HepG2 (cell line): ENCODE data around the gene ACTR1A. TPM values are rescaled to one million over a fixed set of nuclear protein-coding genes. Genes with fewer than 3 reads are reported as not detected.

Experiments used
- HDAC2 ChIP-seq: sonication (generic); formaldehyde crosslinking; IDR thresholded peaks from 2 replicates; pipeline ENCODE4 v1.4.0; 2020; ENCODE audit warnings: missing genetic modification reagents
- IRF9 ChIP-seq: sonication (generic); formaldehyde crosslinking; IDR thresholded peaks from 2 replicates; pipeline ENCODE4 v1.8.0; 2022; ENCODE audit warnings: missing genetic modification reagents, mild to moderate bottlenecking, borderline replicate concordance
- JARID2 ChIP-seq: sonication (generic); formaldehyde crosslinking; IDR thresholded peaks from 2 replicates; pipeline ENCODE4 v1.8.1; 2023; ENCODE audit warnings: missing genetic modification reagents, inconsistent platforms; ENCODE audit not compliant: insufficient replicate concordance
- KAT8 ChIP-seq: IDR thresholded peaks from 2 replicates; pipeline ENCODE4 v1.6.1; 2016; ENCODE audit warnings: missing genetic modification reagents, missing compliant biosample characterization
- KDM4B ChIP-seq: sonication (generic); formaldehyde crosslinking; IDR thresholded peaks from 2 replicates; pipeline ENCODE4 v1.4.0; 2020; ENCODE audit warnings: missing genetic modification reagents
- NFYB ChIP-seq: sonication (generic); formaldehyde crosslinking; IDR thresholded peaks from 2 replicates; pipeline ENCODE4 v1.4.0; 2020; ENCODE audit warnings: missing genetic modification reagents
- NFYC ChIP-seq: IDR thresholded peaks from 2 replicates; pipeline ENCODE4 v1.6.1; 2016; ENCODE audit warnings: missing genetic modification reagents, missing compliant biosample characterization
- ZBTB14 ChIP-seq: sonication (generic); formaldehyde crosslinking; IDR thresholded peaks from 2 replicates; pipeline ENCODE4 v1.4.0; 2020; ENCODE audit warnings: missing genetic modification reagents
- ZNF101 ChIP-seq: sonication (generic); formaldehyde crosslinking; IDR thresholded peaks from 2 replicates; pipeline ENCODE4 v1.4.0; 2020; ENCODE audit warnings: mild to moderate bottlenecking, low read depth, missing genetic modification reagents, borderline replicate concordance
- ZNF329 ChIP-seq: sonication (generic); formaldehyde crosslinking; IDR thresholded peaks from 2 replicates; pipeline ENCODE4 v1.9.0; 2021; ENCODE audit warnings: low read depth, mild to moderate bottlenecking, missing genetic modification reagents
- ZNF788 ChIP-seq: sonication (generic); formaldehyde crosslinking; IDR thresholded peaks from 2 replicates; pipeline ENCODE4 v1.5.0; 2020; ENCODE audit warnings: mild to moderate bottlenecking, missing genetic modification reagents, borderline replicate concordance
- polyA plus RNA-seq, 8 experiments: library from polyadenylated mRNA; depleted of rRNA in 3 of 8; stranded (reverse) in 7 of 8; unstranded in 1 of 8; fragments of >200 nt; fragmentation: Illumina TruSeq in 4 of 8; extraction: Trizol in 4 of 8; gene quantifications; 2 replicates each; pipeline versions ENCODE4 v1.2.1 to v1.2.3, GENCODE V29; 2011 to 2016; ENCODE audit warnings: low read depth in 4 of 8, missing spikeins in 1 of 8, mixed read lengths in 1 of 8; ENCODE audit not compliant: insufficient read depth in 1 of 8
- total RNA-seq, 5 experiments: library from RNA; depleted of rRNA; stranded (reverse); fragments of >200 nt; fragmentation: Illumina TruSeq; extraction: Trizol; gene quantifications; 2 replicates each; pipeline ENCODE4 v1.2.3, GENCODE V29; 2016; ENCODE audit warnings: low read depth in 1 of 5
- TF ChIP-seq, protein P1 (sequence below): IDR thresholded peaks from 2 replicates; pipeline ENCODE4 v1.6.1; 2016; ENCODE audit warnings: mild to moderate bottlenecking
- TF ChIP-seq, protein P2 (sequence below): sonication (generic); formaldehyde crosslinking; IDR thresholded peaks from 2 replicates; pipeline ENCODE4 v1.9.0; 2021; ENCODE audit warnings: missing genetic modification reagents, borderline replicate concordance
- TF ChIP-seq, protein P3 (sequence below): sonication (generic); formaldehyde crosslinking; IDR thresholded peaks from 2 replicates; pipeline ENCODE4 v1.4.0; 2020; ENCODE audit warnings: missing genetic modification reagents
- TF ChIP-seq, protein P4 (sequence below): sonication (generic); formaldehyde crosslinking; IDR thresholded peaks from 2 replicates; pipeline ENCODE4 v1.4.0; 2020; ENCODE audit warnings: missing genetic modification reagents

The ACTR1A gene
- total and polyA plus RNA-seq, 2 of the 13 experiments (the other 11 are each of a cell fraction or from before 2014, with no cell fraction given): 59.6 to 62.8 TPM

- TF ChIP-seq ZNF329 (CRISPR knock-in tag) (no peak), KDM4B (no peak), ZBTB14 (CRISPR knock-in tag) (peak; percentile 77), HDAC2 (CRISPR knock-in tag) (no peak), NFYC (CRISPR knock-in tag) (peak; percentile 86), KAT8 (CRISPR knock-in tag) (peak; percentile 87), JARID2 (CRISPR knock-in tag) (no peak), IRF9 (no peak), ZNF101 (no peak), ZNF788 (CRISPR knock-in tag) (peak; percentile 82; the same call in 1 of the 2 replicates), NFYB (CRISPR knock-in tag) (peak; percentile 88)
- TF ChIP-seq, protein P1, sequence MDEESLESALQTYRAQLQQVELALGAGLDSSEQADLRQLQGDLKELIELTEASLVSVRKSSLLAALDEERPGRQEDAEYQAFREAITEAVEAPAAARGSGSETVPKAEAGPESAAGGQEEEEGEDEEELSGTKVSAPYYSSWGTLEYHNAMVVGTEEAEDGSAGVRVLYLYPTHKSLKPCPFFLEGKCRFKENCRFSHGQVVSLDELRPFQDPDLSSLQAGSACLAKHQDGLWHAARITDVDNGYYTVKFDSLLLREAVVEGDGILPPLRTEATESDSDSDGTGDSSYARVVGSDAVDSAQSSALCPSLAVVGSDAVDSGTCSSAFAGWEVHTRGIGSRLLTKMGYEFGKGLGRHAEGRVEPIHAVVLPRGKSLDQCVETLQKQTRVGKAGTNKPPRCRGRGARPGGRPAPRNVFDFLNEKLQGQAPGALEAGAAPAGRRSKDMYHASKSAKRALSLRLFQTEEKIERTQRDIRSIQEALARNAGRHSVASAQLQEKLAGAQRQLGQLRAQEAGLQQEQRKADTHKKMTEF: peak; percentile 59; the same call in 1 of the 2 replicates
- TF ChIP-seq, protein P2, sequence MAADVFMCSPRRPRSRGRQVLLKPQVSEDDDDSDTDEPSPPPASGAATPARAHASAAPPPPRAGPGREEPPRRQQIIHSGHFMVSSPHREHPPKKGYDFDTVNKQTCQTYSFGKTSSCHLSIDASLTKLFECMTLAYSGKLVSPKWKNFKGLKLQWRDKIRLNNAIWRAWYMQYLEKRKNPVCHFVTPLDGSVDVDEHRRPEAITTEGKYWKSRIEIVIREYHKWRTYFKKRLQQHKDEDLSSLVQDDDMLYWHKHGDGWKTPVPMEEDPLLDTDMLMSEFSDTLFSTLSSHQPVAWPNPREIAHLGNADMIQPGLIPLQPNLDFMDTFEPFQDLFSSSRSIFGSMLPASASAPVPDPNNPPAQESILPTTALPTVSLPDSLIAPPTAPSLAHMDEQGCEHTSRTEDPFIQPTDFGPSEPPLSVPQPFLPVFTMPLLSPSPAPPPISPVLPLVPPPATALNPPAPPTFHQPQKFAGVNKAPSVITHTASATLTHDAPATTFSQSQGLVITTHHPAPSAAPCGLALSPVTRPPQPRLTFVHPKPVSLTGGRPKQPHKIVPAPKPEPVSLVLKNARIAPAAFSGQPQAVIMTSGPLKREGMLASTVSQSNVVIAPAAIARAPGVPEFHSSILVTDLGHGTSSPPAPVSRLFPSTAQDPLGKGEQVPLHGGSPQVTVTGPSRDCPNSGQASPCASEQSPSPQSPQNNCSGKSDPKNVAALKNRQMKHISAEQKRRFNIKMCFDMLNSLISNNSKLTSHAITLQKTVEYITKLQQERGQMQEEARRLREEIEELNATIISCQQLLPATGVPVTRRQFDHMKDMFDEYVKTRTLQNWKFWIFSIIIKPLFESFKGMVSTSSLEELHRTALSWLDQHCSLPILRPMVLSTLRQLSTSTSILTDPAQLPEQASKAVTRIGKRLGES (CRISPR knock-in tag): no peak
- TF ChIP-seq, protein P3, sequence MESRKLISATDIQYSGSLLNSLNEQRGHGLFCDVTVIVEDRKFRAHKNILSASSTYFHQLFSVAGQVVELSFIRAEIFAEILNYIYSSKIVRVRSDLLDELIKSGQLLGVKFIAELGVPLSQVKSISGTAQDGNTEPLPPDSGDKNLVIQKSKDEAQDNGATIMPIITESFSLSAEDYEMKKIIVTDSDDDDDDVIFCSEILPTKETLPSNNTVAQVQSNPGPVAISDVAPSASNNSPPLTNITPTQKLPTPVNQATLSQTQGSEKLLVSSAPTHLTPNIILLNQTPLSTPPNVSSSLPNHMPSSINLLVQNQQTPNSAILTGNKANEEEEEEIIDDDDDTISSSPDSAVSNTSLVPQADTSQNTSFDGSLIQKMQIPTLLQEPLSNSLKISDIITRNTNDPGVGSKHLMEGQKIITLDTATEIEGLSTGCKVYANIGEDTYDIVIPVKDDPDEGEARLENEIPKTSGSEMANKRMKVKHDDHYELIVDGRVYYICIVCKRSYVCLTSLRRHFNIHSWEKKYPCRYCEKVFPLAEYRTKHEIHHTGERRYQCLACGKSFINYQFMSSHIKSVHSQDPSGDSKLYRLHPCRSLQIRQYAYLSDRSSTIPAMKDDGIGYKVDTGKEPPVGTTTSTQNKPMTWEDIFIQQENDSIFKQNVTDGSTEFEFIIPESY (CRISPR knock-in tag): no peak
- TF ChIP-seq, protein P4, sequence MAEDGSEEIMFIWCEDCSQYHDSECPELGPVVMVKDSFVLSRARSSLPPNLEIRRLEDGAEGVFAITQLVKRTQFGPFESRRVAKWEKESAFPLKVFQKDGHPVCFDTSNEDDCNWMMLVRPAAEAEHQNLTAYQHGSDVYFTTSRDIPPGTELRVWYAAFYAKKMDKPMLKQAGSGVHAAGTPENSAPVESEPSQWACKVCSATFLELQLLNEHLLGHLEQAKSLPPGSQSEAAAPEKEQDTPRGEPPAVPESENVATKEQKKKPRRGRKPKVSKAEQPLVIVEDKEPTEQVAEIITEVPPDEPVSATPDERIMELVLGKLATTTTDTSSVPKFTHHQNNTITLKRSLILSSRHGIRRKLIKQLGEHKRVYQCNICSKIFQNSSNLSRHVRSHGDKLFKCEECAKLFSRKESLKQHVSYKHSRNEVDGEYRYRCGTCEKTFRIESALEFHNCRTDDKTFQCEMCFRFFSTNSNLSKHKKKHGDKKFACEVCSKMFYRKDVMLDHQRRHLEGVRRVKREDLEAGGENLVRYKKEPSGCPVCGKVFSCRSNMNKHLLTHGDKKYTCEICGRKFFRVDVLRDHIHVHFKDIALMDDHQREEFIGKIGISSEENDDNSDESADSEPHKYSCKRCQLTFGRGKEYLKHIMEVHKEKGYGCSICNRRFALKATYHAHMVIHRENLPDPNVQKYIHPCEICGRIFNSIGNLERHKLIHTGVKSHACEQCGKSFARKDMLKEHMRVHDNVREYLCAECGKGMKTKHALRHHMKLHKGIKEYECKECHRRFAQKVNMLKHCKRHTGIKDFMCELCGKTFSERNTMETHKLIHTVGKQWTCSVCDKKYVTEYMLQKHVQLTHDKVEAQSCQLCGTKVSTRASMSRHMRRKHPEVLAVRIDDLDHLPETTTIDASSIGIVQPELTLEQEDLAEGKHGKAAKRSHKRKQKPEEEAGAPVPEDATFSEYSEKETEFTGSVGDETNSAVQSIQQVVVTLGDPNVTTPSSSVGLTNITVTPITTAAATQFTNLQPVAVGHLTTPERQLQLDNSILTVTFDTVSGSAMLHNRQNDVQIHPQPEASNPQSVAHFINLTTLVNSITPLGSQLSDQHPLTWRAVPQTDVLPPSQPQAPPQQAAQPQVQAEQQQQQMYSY (CRISPR knock-in tag): no peak
Observed at GRCh38 chr10:102461187-102462054, 41.1 kb downstream of the ACTR1A start (continued).
